Measurements from ENCODE around the gene SUSD2. TPM values are rescaled to one million over a fixed set of nuclear protein-coding genes. Genes with fewer than 3 reads are reported as not detected.

SUSD2 gene
- total RNA-seq, 2 donors from 2014 or later: 4.2 to 7.6 TPM

DNA sequence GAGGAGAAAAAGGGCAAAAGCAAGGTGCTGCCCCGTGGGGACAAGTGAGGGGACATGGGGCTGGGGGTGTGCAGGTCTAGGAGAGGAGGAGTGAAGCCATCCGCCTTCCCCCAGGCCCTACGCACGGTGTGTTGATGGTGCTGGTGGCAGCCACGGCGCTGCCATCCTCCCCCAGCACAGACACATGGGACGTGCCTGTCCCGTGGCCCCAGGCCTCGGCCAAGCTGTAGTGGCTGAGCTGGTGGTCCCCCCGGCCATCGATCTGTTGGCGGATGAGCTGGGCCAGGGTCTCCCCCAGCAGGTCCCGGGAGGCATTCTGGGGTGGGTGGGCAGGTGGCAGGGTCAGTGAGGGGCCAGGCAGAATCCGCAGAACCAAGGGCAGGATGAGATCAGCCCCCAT, 44.7 kb downstream of the SUSD2 start:
- Histone ChIP-seq H3K9me3 (no peaks in the 10 kb centered on the region), H3K27me3 (no peaks in the 10 kb centered on the region), H3K4me3 (no peak overlapping the region), H3K36me3 (replicated peaks in 1 of 2; ENCODE audit: insufficient read depth in 1 of 2, low read depth in 2 of 2) (no peaks in the 10 kb centered on the region), H3K4me1 (no peaks in the 10 kb centered on the region), H3K27ac (no peak overlapping the region)
- no peak for ATAC-seq
- DNase-seq: no peak
- no peak for TF ChIP-seq POLR2A (IDR thresholded peaks at IDR 0.05)
- TF ChIP-seq, protein P1, sequence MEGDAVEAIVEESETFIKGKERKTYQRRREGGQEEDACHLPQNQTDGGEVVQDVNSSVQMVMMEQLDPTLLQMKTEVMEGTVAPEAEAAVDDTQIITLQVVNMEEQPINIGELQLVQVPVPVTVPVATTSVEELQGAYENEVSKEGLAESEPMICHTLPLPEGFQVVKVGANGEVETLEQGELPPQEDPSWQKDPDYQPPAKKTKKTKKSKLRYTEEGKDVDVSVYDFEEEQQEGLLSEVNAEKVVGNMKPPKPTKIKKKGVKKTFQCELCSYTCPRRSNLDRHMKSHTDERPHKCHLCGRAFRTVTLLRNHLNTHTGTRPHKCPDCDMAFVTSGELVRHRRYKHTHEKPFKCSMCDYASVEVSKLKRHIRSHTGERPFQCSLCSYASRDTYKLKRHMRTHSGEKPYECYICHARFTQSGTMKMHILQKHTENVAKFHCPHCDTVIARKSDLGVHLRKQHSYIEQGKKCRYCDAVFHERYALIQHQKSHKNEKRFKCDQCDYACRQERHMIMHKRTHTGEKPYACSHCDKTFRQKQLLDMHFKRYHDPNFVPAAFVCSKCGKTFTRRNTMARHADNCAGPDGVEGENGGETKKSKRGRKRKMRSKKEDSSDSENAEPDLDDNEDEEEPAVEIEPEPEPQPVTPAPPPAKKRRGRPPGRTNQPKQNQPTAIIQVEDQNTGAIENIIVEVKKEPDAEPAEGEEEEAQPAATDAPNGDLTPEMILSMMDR (IDR thresholded peaks at IDR 0.05): no peak
- intact Hi-C loops (cut with DNase I): no loop called here
- whole genome bisulfite sequencing, 2 donors: 82 to 94% methylated on average over 3 to 14 of the region's 14 CpGs

DNA sequence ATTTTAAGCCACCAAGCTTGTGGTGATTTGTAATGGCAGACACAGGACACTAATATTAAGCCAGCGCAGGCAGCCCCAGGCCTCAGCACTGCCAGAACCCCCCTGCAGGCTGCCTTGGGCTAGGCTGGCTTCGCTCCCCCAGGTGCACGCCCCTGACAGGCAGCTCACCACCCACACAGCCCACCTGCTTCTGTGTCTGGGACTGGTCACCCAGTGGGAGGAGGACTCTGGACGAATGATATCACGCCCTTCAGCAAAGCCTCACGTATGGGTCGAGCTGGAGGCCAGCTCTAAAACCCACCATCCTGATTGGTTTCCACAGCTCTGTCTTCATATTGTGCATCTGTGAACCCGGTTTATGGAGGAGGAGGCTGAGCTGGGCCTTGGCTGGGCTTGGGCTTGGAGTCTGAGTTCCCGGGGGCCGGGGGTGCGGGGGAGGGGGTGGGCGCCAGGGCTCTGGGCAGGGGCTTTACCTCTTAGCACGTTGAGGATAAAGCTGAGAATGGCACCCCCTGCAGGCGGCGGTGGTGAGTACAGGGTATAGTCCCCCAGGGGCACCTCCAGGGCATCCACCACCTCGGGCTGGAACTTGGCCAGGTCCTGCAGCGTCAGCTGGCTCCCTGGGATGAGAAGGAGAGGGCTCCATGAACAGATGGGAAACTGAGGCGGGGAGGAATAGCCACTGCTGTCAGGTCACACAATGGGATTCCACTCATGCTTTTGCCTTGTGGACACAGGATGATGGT, 49.8 kb downstream of the SUSD2 start:
- Histone ChIP-seq H3K36me3 (replicated peaks in 1 of 2; ENCODE audit: insufficient read depth in 1 of 2, low read depth in 2 of 2) (no peaks in the 10 kb centered on the region), H3K27ac (no peak overlapping the region), H3K4me3 (no peak overlapping the region), H3K4me1 (no peaks in the 10 kb centered on the region), H3K27me3 (no peaks in the 10 kb centered on the region), H3K9me3 (no peaks in the 10 kb centered on the region)
- ATAC-seq (peak; percentile 67), DNase-seq (peak; percentile 58 to 79 (median 67))
- WGBS, 2 donors: 5 to 28% methylated on average over 11 to 14 of the region's 18 CpGs
- intact Hi-C loops (cut with DNase I): loop anchor here (5.0 kb wide), 1 partner anchor 39 kb away; no protein-coding TSS in a partner anchor
- TF ChIP-seq, protein P1 (IDR thresholded peaks at IDR 0.05): peak; percentile 17 to 55 (median 41)
- no peak for TF ChIP-seq POLR2A (IDR thresholded peaks at IDR 0.05)

DNA sequence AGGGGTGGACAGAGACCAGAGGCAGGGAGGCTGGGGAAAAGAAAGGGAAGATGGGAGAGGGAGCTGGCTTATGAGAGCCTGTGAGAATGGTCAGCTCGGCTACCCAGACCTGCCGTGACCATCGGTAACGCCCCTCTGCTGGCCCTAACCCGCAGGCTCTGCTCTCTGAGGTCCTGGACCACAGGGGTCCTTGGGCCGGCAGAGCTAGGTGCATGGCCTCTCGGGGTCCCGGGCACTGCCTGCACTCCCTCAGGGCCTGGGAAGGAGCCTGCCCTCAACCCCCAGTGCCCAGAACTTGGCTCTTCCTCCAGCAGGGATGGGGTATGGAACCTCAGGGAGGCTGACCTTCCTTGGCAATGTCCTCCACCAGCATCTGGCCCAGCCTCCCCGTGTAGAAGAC, 50.4 kb downstream of the SUSD2 start:
- WGBS, 2 donors: 88 to 98% methylated on average over 5 to 8 of the region's 9 CpGs

DNA sequence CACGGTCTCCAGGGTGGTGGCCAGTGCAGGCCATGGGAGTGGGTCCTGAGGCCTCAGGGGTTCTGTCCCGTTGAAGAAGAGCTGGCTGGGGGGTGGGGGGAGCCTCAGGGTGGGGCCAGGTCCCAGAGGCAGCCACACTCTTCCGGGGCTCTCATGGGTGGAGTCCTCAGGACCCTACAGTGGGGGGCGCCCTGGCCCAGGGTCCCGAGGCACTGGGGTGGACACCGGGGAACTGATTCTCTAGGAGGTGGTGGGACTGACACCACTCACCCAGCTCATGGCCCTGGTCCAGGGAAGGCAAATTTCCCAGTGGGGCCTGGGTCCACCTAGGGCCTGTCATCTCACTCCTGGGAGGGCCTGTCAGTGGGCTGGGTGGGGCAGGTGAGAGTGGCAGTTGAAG, 50.8 kb downstream of the SUSD2 start:
- no peak for TF ChIP-seq POLR2A (IDR thresholded peaks at IDR 0.05)
- TF ChIP-seq, protein P1 (IDR thresholded peaks at IDR 0.05): no peak
- WGBS, 2 donors: 86 to 88% methylated on average over 1 to 5 of the region's 6 CpGs
- Histone ChIP-seq H3K9me3 (no peaks in the 10 kb centered on the region), H3K27me3 (no peaks in the 10 kb centered on the region), H3K4me1 (no peaks in the 10 kb centered on the region), H3K36me3 (replicated peaks in 1 of 2; ENCODE audit: insufficient read depth in 1 of 2, low read depth in 2 of 2) (no peaks in the 10 kb centered on the region), H3K27ac (no peak overlapping the region), H3K4me3 (no peak overlapping the region)
- DNase-seq: no peak
- intact Hi-C loops (cut with DNase I): loop anchor here (5.0 kb wide), 1 partner anchor 40 kb away; no protein-coding TSS in a partner anchor
- ATAC-seq: no peak

More for the DNA sequence above, 50.4 kb downstream of the SUSD2 start:
- no peak for TF ChIP-seq POLR2A (IDR thresholded peaks at IDR 0.05)
- TF ChIP-seq, protein P1 (IDR thresholded peaks at IDR 0.05): no peak
- DNase-seq (no peak), ATAC-seq (no peak)
- Histone ChIP-seq H3K4me1 (no peaks in the 10 kb centered on the region), H3K27me3 (no peaks in the 10 kb centered on the region), H3K36me3 (replicated peaks in 1 of 2; ENCODE audit: insufficient read depth in 1 of 2, low read depth in 2 of 2) (no peaks in the 10 kb centered on the region), H3K4me3 (no peak overlapping the region), H3K9me3 (no peaks in the 10 kb centered on the region), H3K27ac (no peak overlapping the region)
- intact Hi-C loops (cut with DNase I): loop anchor here (5.0 kb wide), 1 partner anchor 39 kb away; no protein-coding TSS in a partner anchor
